Subcutaneous adipose tissue (tissue), 4 donors: ENCODE measurements around the gene SMC4. TPM values are rescaled to one million over a fixed set of nuclear protein-coding genes. Genes with fewer than 3 reads are reported as not detected.

ENCODE experiments used
- CTCF ChIP-seq: fragments of 450-650 bp; IDR thresholded peaks from one replicate; pipeline ENCODE4 v1.5.1; 2016; ENCODE audit warnings: low read depth, mild to moderate bottlenecking, control low read depth, antibody characterized with exemption, moderate library complexity
- total RNA-seq, 4 donors: library from RNA; depleted of rRNA; stranded (reverse); fragments of >200 nt; gene quantifications; one replicate each; pipeline ENCODE4 v1.1.0, GENCODE V29; 2016

SMC4 gene
- total RNA-seq, 4 donors from 2014 or later, result 19.1 to 39.4 (median 35.6) TPM

GRCh38 chr3:160372780-160373179, 26.7 kb upstream of the SMC4 start:
- TF ChIP-seq CTCF, result no peak

- no peak for TF ChIP-seq CTCF
These were observed 25.8 kb upstream of the SMC4 start for GRCh38 chr3:160373655-160374054.

- no peak for TF ChIP-seq CTCF
These were observed 25.0 kb upstream of the SMC4 start for GRCh38 chr3:160374472-160374871.

GRCh38 chr3:160374925-160375324, 24.5 kb upstream of the SMC4 start:
- no peak for TF ChIP-seq CTCF

GRCh38 chr3:160376681-160377080, 22.8 kb upstream of the SMC4 start:
- TF ChIP-seq CTCF, result no peak

- TF ChIP-seq CTCF, result no peak
These were observed 20.9 kb upstream of the SMC4 start for GRCh38 chr3:160378331-160379109.

GRCh38 chr3:160379628-160380214, 19.7 kb upstream of the SMC4 start:
- no peak for TF ChIP-seq CTCF
